Activated T-cell treated with anti-CD3 and anti-CD28 coated beads, Interleukin-2, amount 50 U/mL, for 24 hours (primary cell): ENCODE measurements around the gene NPR3.
"Not testable (repeated sequence)": the region's sequence is repeated elsewhere in the genome, so short reads cannot be mapped to it uniquely, and the experiment has no call there.

Experiments
- DNase-seq: peaks from one replicate; pipeline ENCODE4 v3.0.0-alpha.2; 2020
- H3K27ac Mint-ChIP-seq: 2 replicates; pipeline ENCODE4 v1.8.0; 2020; ENCODE audit warnings: mild to moderate bottlenecking, mixed read lengths
- H3K27me3 Mint-ChIP-seq: 2 replicates; pipeline ENCODE4 v1.8.0; 2020; ENCODE audit warnings: mixed read lengths
- H3K36me3 Mint-ChIP-seq: 2 replicates; pipeline ENCODE4 v1.8.0; 2020; ENCODE audit warnings: low read depth, mixed read lengths
- H3K4me1 Mint-ChIP-seq: 2 replicates; pipeline ENCODE4 v1.8.0; 2020; ENCODE audit warnings: low read depth, mixed read lengths
- H3K4me3 Mint-ChIP-seq: 2 replicates; pipeline ENCODE4 v1.8.0; 2020; ENCODE audit warnings: mild to moderate bottlenecking, moderate library complexity, mixed read lengths
- H3K9me3 Mint-ChIP-seq: 2 replicates; pipeline ENCODE4 v1.8.0; 2020; ENCODE audit warnings: mixed read lengths

NPR3 gene

GRCh38 chr5:32790411-32790951, 79.4 kb downstream of the NPR3 start:
- Mint-ChIP-seq H3K4me1 (no peaks in the 10 kb centered on the region), H3K27ac (no peak overlapping the region), H3K36me3 (no peaks in the 10 kb centered on the region), H3K27me3 (no peaks in the 10 kb centered on the region), H3K9me3 (no peaks in the 10 kb centered on the region), H3K4me3 (no peak overlapping the region)
- DNase-seq = no peak

GRCh38 chr5:32791536-32792243, 80.6 kb downstream of the NPR3 start:
- Mint-ChIP-seq H3K4me1 (no peaks in the 10 kb centered on the region), H3K27ac (no peak overlapping the region), H3K27me3 (no peaks in the 10 kb centered on the region), H3K36me3 (no peaks in the 10 kb centered on the region), H3K4me3 (no peak overlapping the region), H3K9me3 (no peaks in the 10 kb centered on the region)
- DNase-seq = no peak

GRCh38 chr5:32794086-32794485, 83.0 kb downstream of the NPR3 start:
- H3K4me1 Mint-ChIP-seq = no peaks in the 10 kb centered on the region
- H3K27me3 Mint-ChIP-seq = no peaks in the 10 kb centered on the region
- no peak for DNase-seq
- no peaks in the 10 kb centered on the region for H3K36me3 Mint-ChIP-seq
- no peaks in the 10 kb centered on the region for H3K9me3 Mint-ChIP-seq
- no peak overlapping the region for H3K27ac Mint-ChIP-seq
- H3K4me3 Mint-ChIP-seq = no peak overlapping the region

- Mint-ChIP-seq H3K9me3 (peaks cover 17% of the 10 kb centered on the region), H3K4me3 (no peak overlapping the region), H3K27me3 (no peaks in the 10 kb centered on the region), H3K27ac (no peak overlapping the region), H3K4me1 (no peaks in the 10 kb centered on the region), H3K36me3 (no peaks in the 10 kb centered on the region)
- no peak for DNase-seq
Observed at GRCh38 chr5:32802764-32803163, 91.6 kb downstream of the NPR3 start.

GRCh38 chr5:32803656-32804055, 92.5 kb downstream of the NPR3 start:
- peaks cover 17% of the 10 kb centered on the region for H3K9me3 Mint-ChIP-seq
- H3K27me3 Mint-ChIP-seq = no peaks in the 10 kb centered on the region
- DNase-seq = no peak
- no peaks in the 10 kb centered on the region for H3K36me3 Mint-ChIP-seq
- H3K4me1 Mint-ChIP-seq = no peaks in the 10 kb centered on the region
- H3K27ac Mint-ChIP-seq = no peak overlapping the region
- H3K4me3 Mint-ChIP-seq = no peak overlapping the region

- peaks cover 15% of the 10 kb centered on the region for H3K9me3 Mint-ChIP-seq
- H3K27ac Mint-ChIP-seq, H3K4me1 Mint-ChIP-seq, H3K4me3 Mint-ChIP-seq, DNase-seq, H3K36me3 Mint-ChIP-seq, H3K27me3 Mint-ChIP-seq: not testable (repeated sequence)
Observed at GRCh38 chr5:32805462-32805861, 94.3 kb downstream of the NPR3 start.

GRCh38 chr5:32805971-32806638, 95.0 kb downstream of the NPR3 start:
- Mint-ChIP-seq H3K27ac (no peak overlapping the region), H3K36me3 (no peaks in the 10 kb centered on the region), H3K4me3 (no peak overlapping the region), H3K4me1 (no peaks in the 10 kb centered on the region), H3K27me3 (no peaks in the 10 kb centered on the region), H3K9me3 (peaks cover 9% of the 10 kb centered on the region)
- DNase-seq = no peak

- Mint-ChIP-seq H3K36me3 (no peaks in the 10 kb centered on the region), H3K27ac (no peak overlapping the region), H3K4me3 (no peak overlapping the region), H3K9me3 (peaks cover 7% of the 10 kb centered on the region), H3K27me3 (no peaks in the 10 kb centered on the region), H3K4me1 (no peaks in the 10 kb centered on the region)
- no peak for DNase-seq
Observed at GRCh38 chr5:32808783-32809182, 97.7 kb downstream of the NPR3 start.

GRCh38 chr5:32810804-32811203, 99.7 kb downstream of the NPR3 start:
- Mint-ChIP-seq H3K4me1 (no peaks in the 10 kb centered on the region), H3K9me3 (peaks cover 10% of the 10 kb centered on the region), H3K36me3 (no peaks in the 10 kb centered on the region), H3K27ac (no peak overlapping the region), H3K4me3 (no peak overlapping the region), H3K27me3 (no peaks in the 10 kb centered on the region)
- no peak for DNase-seq

GRCh38 chr5:32812399-32812798, 101.3 kb downstream of the NPR3 start:
- Mint-ChIP-seq H3K9me3 (peaks cover 8% of the 10 kb centered on the region), H3K4me3 (no peak overlapping the region), H3K27me3 (no peaks in the 10 kb centered on the region), H3K4me1 (no peaks in the 10 kb centered on the region), H3K27ac (no peak overlapping the region), H3K36me3 (no peaks in the 10 kb centered on the region)
- no peak for DNase-seq

GRCh38 chr5:32814141-32814540, 103.0 kb downstream of the NPR3 start:
- no peaks in the 10 kb centered on the region for H3K27me3 Mint-ChIP-seq
- peaks cover 8% of the 10 kb centered on the region for H3K9me3 Mint-ChIP-seq
- H3K4me1 Mint-ChIP-seq = no peaks in the 10 kb centered on the region
- no peak for DNase-seq
- no peak overlapping the region for H3K27ac Mint-ChIP-seq
- H3K4me3 Mint-ChIP-seq = no peak overlapping the region
- H3K36me3 Mint-ChIP-seq = no peaks in the 10 kb centered on the region

GRCh38 chr5:32814620-32815019, 103.5 kb downstream of the NPR3 start:
- Mint-ChIP-seq H3K36me3 (no peaks in the 10 kb centered on the region), H3K27ac (no peak overlapping the region), H3K9me3 (peaks cover 8% of the 10 kb centered on the region), H3K4me3 (no peak overlapping the region), H3K4me1 (no peaks in the 10 kb centered on the region), H3K27me3 (no peaks in the 10 kb centered on the region)
- DNase-seq = no peak

GRCh38 chr5:32827981-32828380, 116.9 kb downstream of the NPR3 start:
- Mint-ChIP-seq H3K27me3 (no peaks in the 10 kb centered on the region), H3K9me3 (no peaks in the 10 kb centered on the region), H3K27ac (no peak overlapping the region), H3K4me1 (no peaks in the 10 kb centered on the region), H3K36me3 (no peaks in the 10 kb centered on the region), H3K4me3 (no peak overlapping the region)
- no peak for DNase-seq

- H3K4me3 Mint-ChIP-seq = no peak overlapping the region
- no peaks in the 10 kb centered on the region for H3K36me3 Mint-ChIP-seq
- H3K4me1 Mint-ChIP-seq = peaks cover under 1% of the 10 kb centered on the region
- H3K9me3 Mint-ChIP-seq = no peaks in the 10 kb centered on the region
- H3K27me3 Mint-ChIP-seq = no peaks in the 10 kb centered on the region
- no peak for DNase-seq
- H3K27ac Mint-ChIP-seq = no peak overlapping the region
Observed at GRCh38 chr5:32828492-32828891, 117.4 kb downstream of the NPR3 start.

- Mint-ChIP-seq H3K4me3 (no peak overlapping the region), H3K9me3 (no peaks in the 10 kb centered on the region), H3K27me3 (no peaks in the 10 kb centered on the region), H3K27ac (no peak overlapping the region), H3K4me1 (peaks cover 10% of the 10 kb centered on the region), H3K36me3 (no peaks in the 10 kb centered on the region)
- DNase-seq = no peak
Observed at GRCh38 chr5:32831624-32832023, 120.5 kb downstream of the NPR3 start.
